Measurements from ENCODE around the gene SATB2. TPM values are rescaled to one million over a fixed set of nuclear protein-coding genes. Genes with fewer than 3 reads are reported as not detected.

The SATB2 gene
- 0.34 and 0.67 TPM in 2 replicates for total RNA-seq

DNA sequence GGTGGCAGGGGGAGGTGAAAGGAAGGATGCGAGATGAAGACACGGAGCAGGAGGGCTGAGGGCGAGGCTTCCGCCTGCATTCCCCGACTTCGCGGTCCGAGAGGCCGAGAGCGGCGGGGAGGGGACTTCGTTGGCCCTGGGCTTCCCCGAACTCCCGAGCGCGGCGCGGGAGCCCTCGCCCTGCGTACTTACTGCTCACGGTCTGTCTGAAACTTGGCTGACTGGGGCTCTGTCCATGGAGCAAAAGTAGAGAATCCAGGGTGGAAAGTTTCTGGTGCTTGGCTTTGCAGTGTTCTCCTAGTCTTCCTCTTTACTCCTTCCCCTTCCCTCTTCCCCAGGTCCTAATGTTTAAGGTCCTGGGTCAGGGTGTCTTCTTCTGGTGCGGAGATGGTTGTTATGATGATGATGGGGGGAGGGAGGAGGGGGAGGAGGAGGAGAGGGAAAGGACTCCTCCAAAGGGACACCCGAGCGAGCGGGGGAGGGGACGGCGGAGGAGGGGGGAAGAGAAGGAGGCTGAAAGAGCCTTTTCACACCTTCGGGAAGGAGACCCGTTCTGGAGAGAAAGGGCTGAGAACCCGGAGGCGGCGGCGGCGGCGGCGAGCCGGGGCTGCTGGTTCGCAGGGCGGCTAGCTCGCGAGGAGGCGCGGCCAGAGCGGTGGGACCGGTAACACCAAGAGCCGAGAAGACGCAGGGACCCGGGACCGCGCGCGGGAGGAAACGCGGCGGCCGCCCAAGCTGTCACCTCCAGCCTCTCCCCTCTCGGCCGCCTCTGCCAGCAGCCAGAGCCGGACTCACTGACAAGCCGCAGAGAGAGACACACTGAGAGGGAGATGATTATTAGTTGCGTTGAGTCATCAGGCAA lies at the start of gene SATB2:
Gene SATB2, minus strand, starts transcription at position 793 of the 862 bp plus-strand sequence. CDS start 1,902 bp downstream, outside the sequence.
- intact Hi-C loops (cut with micrococcal nuclease): no loop called here
- peaks cover 4% of the 10 kb centered on the region for H3K9me3 Mint-ChIP-seq
- TF ChIP-seq, protein P1, sequence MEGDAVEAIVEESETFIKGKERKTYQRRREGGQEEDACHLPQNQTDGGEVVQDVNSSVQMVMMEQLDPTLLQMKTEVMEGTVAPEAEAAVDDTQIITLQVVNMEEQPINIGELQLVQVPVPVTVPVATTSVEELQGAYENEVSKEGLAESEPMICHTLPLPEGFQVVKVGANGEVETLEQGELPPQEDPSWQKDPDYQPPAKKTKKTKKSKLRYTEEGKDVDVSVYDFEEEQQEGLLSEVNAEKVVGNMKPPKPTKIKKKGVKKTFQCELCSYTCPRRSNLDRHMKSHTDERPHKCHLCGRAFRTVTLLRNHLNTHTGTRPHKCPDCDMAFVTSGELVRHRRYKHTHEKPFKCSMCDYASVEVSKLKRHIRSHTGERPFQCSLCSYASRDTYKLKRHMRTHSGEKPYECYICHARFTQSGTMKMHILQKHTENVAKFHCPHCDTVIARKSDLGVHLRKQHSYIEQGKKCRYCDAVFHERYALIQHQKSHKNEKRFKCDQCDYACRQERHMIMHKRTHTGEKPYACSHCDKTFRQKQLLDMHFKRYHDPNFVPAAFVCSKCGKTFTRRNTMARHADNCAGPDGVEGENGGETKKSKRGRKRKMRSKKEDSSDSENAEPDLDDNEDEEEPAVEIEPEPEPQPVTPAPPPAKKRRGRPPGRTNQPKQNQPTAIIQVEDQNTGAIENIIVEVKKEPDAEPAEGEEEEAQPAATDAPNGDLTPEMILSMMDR (IDR thresholded peaks at IDR 0.05): no peak
- peaks cover 30% of the 10 kb centered on the region for H3K4me1 Mint-ChIP-seq
- H3K27me3 Mint-ChIP-seq: peaks cover 45% of the 10 kb centered on the region
- POLR2A ChIA-PET: no interaction called here
- CTCF ChIA-PET: no interaction called here
- ATAC-seq (ENCODE audit: low read depth): no peak
- H3K27ac Mint-ChIP-seq: peak within 1 kb of the TSS; percentile 46
- DNase-seq: no peak
- H3K4me3 Mint-ChIP-seq: peak within 1 kb of the TSS; percentile 93
- peaks cover 2% of the 10 kb centered on the region for H3K36me3 Mint-ChIP-seq (ENCODE audit: low read depth)

DNA sequence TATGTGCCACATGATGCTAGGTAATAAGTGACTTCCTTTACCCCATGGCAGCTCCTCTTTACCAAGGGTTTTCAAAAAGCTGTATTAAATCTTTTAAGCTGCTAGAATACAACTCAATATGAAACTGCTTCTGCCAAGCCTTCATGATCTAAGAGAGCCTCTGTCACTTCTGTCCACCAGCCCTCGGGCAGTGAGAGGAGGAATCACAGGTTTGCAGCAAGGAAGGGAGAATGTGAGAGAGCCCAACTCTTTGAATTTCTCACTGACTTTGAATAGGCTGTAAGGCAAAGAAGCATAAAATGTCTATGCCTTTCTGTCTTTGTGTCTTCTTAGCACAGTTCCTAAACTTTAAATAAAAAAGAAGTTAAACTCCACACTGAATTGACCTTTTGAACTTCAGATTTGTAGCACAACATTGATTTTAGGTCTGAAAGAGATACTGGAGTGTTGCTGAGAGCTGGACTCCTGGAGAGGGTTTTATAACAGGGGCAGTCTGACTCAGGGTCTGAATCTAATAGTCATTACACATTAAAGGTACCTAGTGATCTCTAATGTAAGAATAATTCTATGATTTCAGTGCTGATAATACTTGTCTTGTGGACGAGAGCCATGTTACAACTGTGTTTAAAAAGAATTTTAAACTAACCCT lies 48.1 kb upstream of the SATB2 start:
- DNase-seq (no peak), ATAC-seq (ENCODE audit: low read depth) (no peak)
- CTCF ChIA-PET: no interaction called here
- Mint-ChIP-seq H3K27me3 (peaks cover 2% of the 10 kb centered on the region), H3K4me3 (no peak overlapping the region), H3K36me3 (ENCODE audit: low read depth) (no peaks in the 10 kb centered on the region), H3K4me1 (no peaks in the 10 kb centered on the region), H3K27ac (no peak overlapping the region), H3K9me3 (no peaks in the 10 kb centered on the region)
- POLR2A ChIA-PET: no interaction called here
- intact Hi-C loops (cut with micrococcal nuclease): no loop called here
- TF ChIP-seq, protein P1 (IDR thresholded peaks at IDR 0.05): no peak

DNA sequence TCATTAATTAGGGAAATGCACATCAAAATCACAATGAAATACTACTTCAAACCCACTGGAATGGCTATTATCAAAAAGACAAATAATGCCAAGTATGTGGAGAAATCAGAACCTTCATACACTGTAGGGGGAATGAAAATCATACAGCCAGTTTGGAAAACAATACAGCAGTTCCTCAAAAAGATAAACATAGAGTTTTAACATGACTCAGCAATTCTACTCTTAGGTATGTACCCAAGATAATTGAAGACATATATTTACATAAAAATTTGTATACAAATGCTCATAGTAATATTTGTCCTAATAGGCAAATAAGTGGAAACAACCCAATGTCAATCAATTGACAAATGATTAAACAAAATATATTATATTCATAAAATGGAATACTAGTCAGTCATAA lies 45.4 kb upstream of the SATB2 start:
- TF ChIP-seq, protein P1 (IDR thresholded peaks at IDR 0.05): no peak
- intact Hi-C loops (cut with micrococcal nuclease): no loop called here
- Mint-ChIP-seq H3K36me3 (ENCODE audit: low read depth) (no peaks in the 10 kb centered on the region), H3K27ac (no peak overlapping the region), H3K9me3 (no peaks in the 10 kb centered on the region), H3K4me1 (no peaks in the 10 kb centered on the region), H3K4me3 (no peak overlapping the region), H3K27me3 (no peaks in the 10 kb centered on the region)
- ChIA-PET POLR2A (no interaction called here), CTCF (no interaction called here)
- DNase-seq (no peak), ATAC-seq (ENCODE audit: low read depth) (no peak)

DNA sequence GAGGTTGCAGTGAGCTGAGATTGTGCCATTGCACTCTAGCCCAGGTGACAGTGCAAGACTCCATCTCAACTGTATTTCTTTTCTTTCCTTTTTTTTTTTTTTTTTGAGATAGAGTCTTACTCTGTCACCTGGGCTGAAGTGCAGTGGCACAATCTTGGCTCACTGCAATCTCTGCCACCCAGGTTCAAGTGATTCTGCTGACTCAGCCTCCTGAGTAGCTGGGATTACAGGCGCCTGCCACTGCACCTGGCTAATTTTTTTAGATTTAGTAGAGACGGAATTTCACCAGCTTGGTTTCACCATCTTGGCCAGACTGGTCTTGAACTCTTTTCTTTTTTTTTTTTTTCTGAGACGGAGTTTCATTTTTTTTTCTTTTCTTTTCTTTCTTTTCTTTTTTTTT lies 41.3 kb upstream of the SATB2 start:
- H3K9me3 Mint-ChIP-seq: no peaks in the 10 kb centered on the region
- no peak for ATAC-seq (ENCODE audit: low read depth)
- ChIA-PET POLR2A (interaction anchor here (0.7 kb wide), 1 partner anchor 1352 kb away, joined by 6 read pairs; no protein-coding TSS in a partner anchor), CTCF (no interaction called here)
- no peak overlapping the region for H3K27ac Mint-ChIP-seq
- no peaks in the 10 kb centered on the region for H3K4me1 Mint-ChIP-seq
- H3K4me3 Mint-ChIP-seq: no peak overlapping the region
- TF ChIP-seq, protein P1 (IDR thresholded peaks at IDR 0.05): no peak
- DNase-seq: no peak
- H3K27me3 Mint-ChIP-seq: peaks cover 7% of the 10 kb centered on the region
- no peaks in the 10 kb centered on the region for H3K36me3 Mint-ChIP-seq (ENCODE audit: low read depth)
- intact Hi-C loops (cut with micrococcal nuclease): no loop called here

DNA sequence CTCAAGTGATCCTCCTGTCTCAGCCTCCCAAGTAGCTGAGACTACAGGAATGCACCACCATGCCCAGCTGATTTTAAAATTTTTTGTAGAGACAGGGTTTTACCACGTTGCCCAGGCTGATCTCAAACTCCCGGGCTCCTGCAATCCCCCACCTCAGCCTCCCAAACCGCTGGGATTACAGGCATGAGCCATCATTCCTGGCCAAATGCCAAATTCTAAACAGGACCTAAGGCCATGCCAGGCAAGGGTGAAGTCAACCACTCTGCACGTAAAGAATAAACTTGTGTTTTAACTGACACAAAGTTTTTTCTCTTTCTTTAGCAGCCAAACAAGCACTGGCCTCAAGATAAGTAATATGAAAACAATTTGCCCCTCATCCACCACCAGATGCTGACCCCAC lies 37.4 kb upstream of the SATB2 start:
- DNase-seq (no peak), ATAC-seq (ENCODE audit: low read depth) (no peak)
- Mint-ChIP-seq H3K27ac (no peak overlapping the region), H3K4me3 (no peak overlapping the region), H3K36me3 (ENCODE audit: low read depth) (no peaks in the 10 kb centered on the region), H3K4me1 (no peaks in the 10 kb centered on the region), H3K9me3 (no peaks in the 10 kb centered on the region), H3K27me3 (peaks cover 10% of the 10 kb centered on the region)
- ChIA-PET CTCF (no interaction called here), POLR2A (no interaction called here)
- intact Hi-C loops (cut with micrococcal nuclease): no loop called here
- TF ChIP-seq, protein P1 (IDR thresholded peaks at IDR 0.05): no peak
